ENCODE data around the gene LPP.

GRCh38 chr3:188789251-188789650 is 635.3 kb downstream of the LPP start:
- TF ChIP-seq POLR2A (IDR thresholded peaks at IDR 0.05) (no peak), CTCF (IDR thresholded peaks at IDR 0.05) (no peak), EP300 (IDR thresholded peaks at IDR 0.05) (no peak)

All from tibial nerve (tissue), 4 donors.